HepG2 (cell line): ENCODE data around the gene DESI2. TPM values are rescaled to one million over a fixed set of nuclear protein-coding genes. Genes with fewer than 3 reads are reported as not detected.
A peak's percentile ranks its signal among the peaks of the same experiment; 100 is the strongest.

Experiments used
- AKNA ChIP-seq: sonication (generic); formaldehyde crosslinking; IDR thresholded peaks from 2 replicates; pipeline ENCODE4 v1.4.0; 2020; ENCODE audit warnings: missing genetic modification reagents, borderline replicate concordance
- ASH2L ChIP-seq: fragments of 300-600, 200-600 bp; sonication (generic); IDR thresholded peaks from 2 replicates; pipeline ENCODE4 v1.7.0; 2017; ENCODE audit warnings: low read depth, mild to moderate bottlenecking, moderate library complexity, mixed read lengths, low read length; ENCODE audit not compliant: insufficient read length
- BORCS8-MEF2B ChIP-seq: sonication (generic); formaldehyde crosslinking; IDR thresholded peaks from 2 replicates; pipeline ENCODE4 v1.8.0; 2022; ENCODE audit warnings: mild to moderate bottlenecking, missing genetic modification reagents
- GABPB1 ChIP-seq: IDR thresholded peaks from 2 replicates; pipeline ENCODE4 v1.6.1; 2016; ENCODE audit warnings: mild to moderate bottlenecking, missing genetic modification reagents, moderate library complexity, missing compliant biosample characterization
- RAD21 ChIP-seq: fragments of 450-650 bp; formaldehyde crosslinking; IDR thresholded peaks from 2 replicates; pipeline ENCODE4 v1.5.0; 2020; ENCODE audit warnings: mild to moderate bottlenecking
- RFXAP ChIP-seq: sonication (generic); formaldehyde crosslinking; IDR thresholded peaks from 2 replicates; pipeline ENCODE4 v1.4.0; 2020; ENCODE audit warnings: missing genetic modification reagents, borderline replicate concordance
- SOX5 ChIP-seq: IDR thresholded peaks from 2 replicates; pipeline ENCODE4 v1.6.1; 2016; ENCODE audit warnings: borderline replicate concordance
- THAP11 ChIP-seq: IDR thresholded peaks from 2 replicates; pipeline ENCODE4 v1.6.1; 2016; ENCODE audit warnings: missing biosample characterization, missing genetic modification reagents
- ZNF709 ChIP-seq: sonication (generic); formaldehyde crosslinking; IDR thresholded peaks from 2 replicates; pipeline ENCODE4 v1.5.0; 2020; ENCODE audit warnings: mild to moderate bottlenecking, missing genetic modification reagents
- polyA plus RNA-seq, 8 experiments: library from polyadenylated mRNA; depleted of rRNA in 3 of 8; stranded (reverse) in 7 of 8; unstranded in 1 of 8; fragments of >200 nt; fragmentation: Illumina TruSeq in 4 of 8; extraction: Trizol in 4 of 8; gene quantifications; 2 replicates each; pipeline versions ENCODE4 v1.2.1 to v1.2.3, GENCODE V29; 2011 to 2016; ENCODE audit warnings: low read depth in 4 of 8, missing spikeins in 1 of 8, mixed read lengths in 1 of 8; ENCODE audit not compliant: insufficient read depth in 1 of 8
- total RNA-seq, 5 experiments: library from RNA; depleted of rRNA; stranded (reverse); fragments of >200 nt; fragmentation: Illumina TruSeq; extraction: Trizol; gene quantifications; 2 replicates each; pipeline ENCODE4 v1.2.3, GENCODE V29; 2016; ENCODE audit warnings: low read depth in 1 of 5

Gene DESI2
- total and polyA plus RNA-seq, 2 of the 13 experiments (the other 11 are each of a cell fraction or from before 2014, with no cell fraction given), result 23.1 to 42.2 TPM

GRCh38 chr1:244653439-244654107, 647 bp downstream of the DESI2 start (continued):
- TF ChIP-seq RFXAP (CRISPR knock-in tag) (no peak), RAD21 (CRISPR knock-in tag) (no peak), GABPB1 (CRISPR knock-in tag) (no peak), THAP11 (CRISPR knock-in tag) (0 out of 2 replicates have a peak, but pooled peaks have one; percentile 14), ASH2L (peak; percentile 54), AKNA (CRISPR knock-in tag) (no peak), BORCS8-MEF2B (CRISPR knock-in tag) (0 out of 2 replicates have a peak, but pooled peaks have one; percentile 2), ZNF709 (CRISPR knock-in tag) (0 out of 2 replicates have a peak, but pooled peaks have one; percentile 16), SOX5 (CRISPR knock-in tag) (no peak)
